HG02571 (cell line): ENCODE results near the gene RPS17.
"Not testable (repeated sequence)": the region's sequence is repeated elsewhere in the genome, so short reads cannot be mapped to it uniquely, and the experiment has no call there.

Experiments used
- ATAC-seq: cut with Tn5 transposase; IDR thresholded peaks from one replicate; pipeline ENCODE4 v1.9.1; 2021; ENCODE audit warnings: mild to moderate bottlenecking, moderate library complexity; ENCODE audit not compliant: unreplicated experiment

RPS17 gene

GRCh38 chr15:82513587-82513986 is 26.7 kb downstream of the RPS17 start:
- not testable (repeated sequence) for ATAC-seq

GRCh38 chr15:82507693-82508092 is 32.6 kb downstream of the RPS17 start:
- not testable (repeated sequence) for ATAC-seq

GRCh38 chr15:82507087-82507486 is 33.2 kb downstream of the RPS17 start:
- not testable (repeated sequence) for ATAC-seq

- not testable (repeated sequence) for ATAC-seq
These were observed 34.4 kb downstream of the RPS17 start for GRCh38 chr15:82505842-82506241.

- ATAC-seq, result not testable (repeated sequence)
These were observed 36.2 kb downstream of the RPS17 start for GRCh38 chr15:82504074-82504473.

- not testable (repeated sequence) for ATAC-seq
These were observed 37.4 kb downstream of the RPS17 start for GRCh38 chr15:82502700-82503339.

GRCh38 chr15:82500772-82501171 is 39.5 kb downstream of the RPS17 start:
- ATAC-seq, result not testable (repeated sequence)

- not testable (repeated sequence) for ATAC-seq
These were observed 42.3 kb downstream of the RPS17 start for GRCh38 chr15:82497978-82498377.

GRCh38 chr15:82488250-82488649 is 52.0 kb downstream of the RPS17 start:
- not testable (repeated sequence) for ATAC-seq

GRCh38 chr15:82487045-82487444 is 53.2 kb downstream of the RPS17 start:
- ATAC-seq, result not testable (repeated sequence)
